Muscle layer of duodenum (tissue), 2 donors: ENCODE data around the gene LTBP4.
"Not testable (repeated sequence)": the region's sequence is repeated elsewhere in the genome, so short reads cannot be mapped to it uniquely, and the experiment has no call there.

Experiments used
- H3K27ac ChIP-seq: one replicate; pipeline ENCODE4 v1.7.0; 2013; ENCODE audit warnings: mild to moderate bottlenecking, low read length
- H3K27me3 ChIP-seq: one replicate; pipeline ENCODE4 v1.7.0; 2013; ENCODE audit warnings: low read depth, mild to moderate bottlenecking, control low read depth, low read length
- H3K36me3 ChIP-seq, 2 donors: one replicate each; pipeline ENCODE4 v1.7.0; 2013; ENCODE audit warnings: low read length in 2 of 2, control low read depth in 1 of 2, mild to moderate bottlenecking in 1 of 2; ENCODE audit not compliant: insufficient read depth in 2 of 2, control insufficient read depth in 1 of 2
- H3K4me1 ChIP-seq, 2 donors: one replicate each; pipeline ENCODE4 v1.7.0; 2013; ENCODE audit warnings: low read length in 2 of 2, mild to moderate bottlenecking in 2 of 2, control low read depth in 1 of 2, moderate library complexity in 1 of 2; ENCODE audit not compliant: insufficient read depth in 2 of 2, control insufficient read depth in 1 of 2
- H3K4me3 ChIP-seq, 2 donors: one replicate each; pipeline ENCODE4 v1.7.0; 2013; ENCODE audit warnings: low read length in 2 of 2, low read depth in 1 of 2, mild to moderate bottlenecking in 1 of 2
- H3K9me3 ChIP-seq, 2 donors: one replicate each; pipeline ENCODE4 v1.7.0; 2013; ENCODE audit warnings: low read length in 2 of 2, control low read depth in 1 of 2, mild to moderate bottlenecking in 1 of 2; ENCODE audit not compliant: control insufficient read depth in 1 of 2
- donor health status: healthy.

LTBP4 gene

GRCh38 chr19:40589591-40590429 is 11.4 kb upstream of the LTBP4 start:
- Histone ChIP-seq H3K4me3 (no peak overlapping the region), H3K4me1 (no peaks in the 10 kb centered on the region)

GRCh38 chr19:40590464-40591265 is 10.5 kb upstream of the LTBP4 start:
- Histone ChIP-seq H3K27me3 (no peaks in the 10 kb centered on the region), H3K4me3 (no peak overlapping the region), H3K36me3 (peaks cover 7 to 23% of the 10 kb centered on the region in 2 donors), H3K27ac (no peak overlapping the region), H3K4me1 (no peaks in the 10 kb centered on the region), H3K9me3 (no peaks in the 10 kb centered on the region)

More at GRCh38 chr19:40589591-40590429, 11.4 kb upstream of the LTBP4 start:
- H3K27me3 ChIP-seq = no peaks in the 10 kb centered on the region
- no peaks in the 10 kb centered on the region for H3K9me3 ChIP-seq
- peaks cover 7 to 23% of the 10 kb centered on the region in 2 donors for H3K36me3 ChIP-seq
- H3K27ac ChIP-seq = no peak overlapping the region

- H3K4me3 ChIP-seq, H3K9me3 ChIP-seq, H3K4me1 ChIP-seq, H3K27ac ChIP-seq, H3K27me3 ChIP-seq: not testable (repeated sequence)
- peaks cover 5 to 21% of the 10 kb centered on the region in 2 donors for H3K36me3 ChIP-seq
Observed at GRCh38 chr19:40591724-40592123, 9.4 kb upstream of the LTBP4 start.

- Histone ChIP-seq H3K27me3 (peaks cover 3% of the 10 kb centered on the region), H3K4me3 (no peak overlapping the region), H3K27ac (no peak overlapping the region), H3K9me3 (no peaks in the 10 kb centered on the region), H3K36me3 (peaks cover under 1 to 16% of the 10 kb centered on the region in 2 donors), H3K4me1 (no peaks in the 10 kb centered on the region)
Observed at GRCh38 chr19:40592170-40592569, 9.0 kb upstream of the LTBP4 start.

- Histone ChIP-seq H3K27me3 (peaks cover 17% of the 10 kb centered on the region), H3K27ac (no peak overlapping the region), H3K4me3 (no peak overlapping the region), H3K36me3 (no peaks in the 10 kb centered on the region), H3K9me3 (no peaks in the 10 kb centered on the region), H3K4me1 (peaks cover 0 to 9% of the 10 kb centered on the region in 2 donors)
Observed at GRCh38 chr19:40594255-40594654, 6.9 kb upstream of the LTBP4 start.

GRCh38 chr19:40594657-40595091 is 6.5 kb upstream of the LTBP4 start:
- Histone ChIP-seq H3K4me3 (no peak overlapping the region), H3K27me3 (peaks cover 19% of the 10 kb centered on the region), H3K27ac (no peak overlapping the region), H3K4me1 (peaks cover 0 to 13% of the 10 kb centered on the region in 2 donors), H3K9me3 (no peaks in the 10 kb centered on the region), H3K36me3 (no peaks in the 10 kb centered on the region)

GRCh38 chr19:40596608-40597328 is 4.4 kb upstream of the LTBP4 start:
- Histone ChIP-seq H3K36me3 (no peaks in the 10 kb centered on the region), H3K27ac (no peak overlapping the region), H3K9me3 (no peaks in the 10 kb centered on the region), H3K27me3 (peaks cover 24% of the 10 kb centered on the region), H3K4me3 (peak overlapping the region in 1 of 2 donors; percentile 42), H3K4me1 (peaks cover 0 to 29% of the 10 kb centered on the region in 2 donors)

GRCh38 chr19:40597329-40597838 is 3.8 kb upstream of the LTBP4 start:
- H3K4me3 ChIP-seq = peak overlapping the region in 1 of 2 donors; percentile 42
- H3K27me3 ChIP-seq = peaks cover 24% of the 10 kb centered on the region
- no peaks in the 10 kb centered on the region for H3K9me3 ChIP-seq
- no peak overlapping the region for H3K27ac ChIP-seq
- peaks cover 0 to 35% of the 10 kb centered on the region in 2 donors for H3K4me1 ChIP-seq
- no peaks in the 10 kb centered on the region for H3K36me3 ChIP-seq

- Histone ChIP-seq H3K4me3 (peak overlapping the region in 1 of 2 donors; percentile 54), H3K36me3 (no peaks in the 10 kb centered on the region), H3K9me3 (no peaks in the 10 kb centered on the region), H3K27me3 (peaks cover 24% of the 10 kb centered on the region), H3K4me1 (peaks cover 8 to 41% of the 10 kb centered on the region in 2 donors), H3K27ac (no peak overlapping the region)
Observed at GRCh38 chr19:40598121-40598917, 2.9 kb upstream of the LTBP4 start.

- Histone ChIP-seq H3K27me3 (peaks cover 24% of the 10 kb centered on the region), H3K4me1 (peaks cover 10 to 47% of the 10 kb centered on the region in 2 donors), H3K4me3 (peak overlapping the region in 1 of 2 donors; percentile 54), H3K27ac (no peak overlapping the region), H3K36me3 (no peaks in the 10 kb centered on the region), H3K9me3 (no peaks in the 10 kb centered on the region)
Observed at GRCh38 chr19:40598918-40599307, 2.3 kb upstream of the LTBP4 start.
